HFFc6 (cell line): ENCODE data around the gene ZNF277. TPM values are rescaled to one million over a fixed set of nuclear protein-coding genes. Genes with fewer than 3 reads are reported as not detected.

Experiments used
- DNase-seq: peaks from one replicate; pipeline ENCODE4 v3.0.0-alpha.2; 2018
- H3K27ac Mint-ChIP-seq: 2 replicates; pipeline ENCODE4 v1.8.0; 2020; ENCODE audit warnings: mild to moderate bottlenecking, mixed read lengths
- H3K27me3 Mint-ChIP-seq: 2 replicates; pipeline ENCODE4 v1.8.0; 2021; ENCODE audit warnings: mild to moderate bottlenecking, moderate library complexity, mixed read lengths; ENCODE audit not compliant: insufficient read depth
- H3K36me3 Mint-ChIP-seq: 2 replicates; pipeline ENCODE4 v1.8.0; 2021; ENCODE audit warnings: low read depth, mixed read lengths
- H3K4me1 Mint-ChIP-seq: 2 replicates; pipeline ENCODE4 v1.8.0; 2020; ENCODE audit warnings: low read depth, mixed read lengths
- H3K4me3 Mint-ChIP-seq: 2 replicates; pipeline ENCODE4 v1.8.0; 2020; ENCODE audit warnings: mild to moderate bottlenecking, moderate library complexity, mixed read lengths
- H3K9me3 Mint-ChIP-seq: 2 replicates; pipeline ENCODE4 v1.8.0; 2020; ENCODE audit warnings: mild to moderate bottlenecking, mixed read lengths
- CTCF ChIP-seq: fragments of 200-600 bp; sonication (generic); IDR thresholded peaks from 2 replicates; pipeline ENCODE4 v1.5.0; 2021; ENCODE audit warnings: antibody characterized with exemption, mild to moderate bottlenecking
- long read RNA-seq: library from polyadenylated mRNA; unstranded; transcript quantifications from one replicate; pipeline ENCODE4 v2.0.0, GENCODE V29; 2019
- total RNA-seq, 6 experiments: library from RNA; stranded (reverse); fragmentation: NEBNext Ultra II Directional; extraction: Animal tissue kit (Norgen Biotek cat#: 25700); gene quantifications; 2 replicates in 1 of 6; 3 replicates in 5 of 6; pipeline ENCODE4 v1.2.3, GENCODE V29; 2021

Gene ZNF277
- total RNA-seq: 10 to 100 TPM in 5 of 6 experiments, 1 to 10 TPM in 1; 9.5 to 14.6 (median 13.5) TPM
- long read RNA-seq, transcript ZNF277-201 (12 exons, 1,849 nt): major isoform, 28 of 40 reads
- long read RNA-seq, partial matches to known transcripts: 5 of 40 reads
- long read RNA-seq, other reads (novel, unspliced or antisense): 5 of 40 reads

- Mint-ChIP-seq H3K27ac (peak within 1 kb of the TSS; percentile 85), H3K27me3 (no peaks in the 10 kb centered on the region), H3K36me3 (no peaks in the 10 kb centered on the region; the same call in 1 of the 2 replicates), H3K4me3 (peak within 1 kb of the TSS; percentile 99), H3K4me1 (peaks cover 39% of the 10 kb centered on the region), H3K9me3 (no peaks in the 10 kb centered on the region)
- DNase-seq: peak; percentile 99
- TF ChIP-seq CTCF: no peak; the same call in 1 of the 2 replicates
Observed at GRCh38 chr7:112206238-112206990, at the start of gene ZNF277, which contains the start of gene DOCK4. TSS of gene ZNF277 (plus strand) at chr7:112206695. CDS start at chr7:112206717, 22 bp downstream. TSS of gene DOCK4 (minus strand) at chr7:112206399. CDS start at chr7:112206138, 261 bp downstream.

GRCh38 chr7:112157072-112157471, 49.4 kb upstream of the ZNF277 start:
- TF ChIP-seq CTCF: no peak
- Mint-ChIP-seq H3K4me3 (no peak overlapping the region), H3K36me3 (no peaks in the 10 kb centered on the region), H3K27me3 (peaks cover 1% of the 10 kb centered on the region; the same call in 1 of the 2 replicates), H3K9me3 (no peaks in the 10 kb centered on the region), H3K4me1 (peaks cover 21% of the 10 kb centered on the region), H3K27ac (no peak overlapping the region)
- peak; percentile 28 for DNase-seq

- DNase-seq: no peak
- TF ChIP-seq CTCF: no peak
- Mint-ChIP-seq H3K9me3 (no peaks in the 10 kb centered on the region), H3K27ac (no peak overlapping the region), H3K36me3 (no peaks in the 10 kb centered on the region), H3K4me3 (no peak overlapping the region), H3K27me3 (peaks cover 1% of the 10 kb centered on the region; the same call in 1 of the 2 replicates), H3K4me1 (peaks cover 30% of the 10 kb centered on the region)
Observed at GRCh38 chr7:112159351-112159750, 47.1 kb upstream of the ZNF277 start.

GRCh38 chr7:112160130-112160770, 46.2 kb upstream of the ZNF277 start:
- Mint-ChIP-seq H3K4me3 (no peak overlapping the region; the same call in 1 of the 2 replicates), H3K27ac (no peak overlapping the region), H3K36me3 (no peaks in the 10 kb centered on the region), H3K27me3 (peaks cover 1% of the 10 kb centered on the region; the same call in 1 of the 2 replicates), H3K9me3 (no peaks in the 10 kb centered on the region), H3K4me1 (peaks cover 30% of the 10 kb centered on the region)
- no peak for DNase-seq
- TF ChIP-seq CTCF: no peak

- Mint-ChIP-seq H3K36me3 (no peaks in the 10 kb centered on the region), H3K27me3 (no peaks in the 10 kb centered on the region; the same call in 1 of the 2 replicates), H3K27ac (no peak overlapping the region), H3K4me1 (peaks cover 30% of the 10 kb centered on the region), H3K4me3 (no peak overlapping the region; the same call in 1 of the 2 replicates), H3K9me3 (no peaks in the 10 kb centered on the region)
- TF ChIP-seq CTCF: no peak
- DNase-seq: no peak
Observed at GRCh38 chr7:112160771-112161150, 45.7 kb upstream of the ZNF277 start.
